Measurements from ENCODE around the gene MARCKSL1.
"Not testable (repeated sequence)": the region's sequence is repeated elsewhere in the genome, so short reads cannot be mapped to it uniquely, and the experiment has no call there.

Gene MARCKSL1

GRCh38 chr1:32335790-32336590 is at the start of gene MARCKSL1:
Gene MARCKSL1 (minus strand): TSS chr1:32336233. CDS start chr1:32336033, 200 bp downstream.
- peak; percentile 66 for DNase-seq

- no peak for DNase-seq
Observed at GRCh38 chr1:32380057-32380456, 44.0 kb upstream of the MARCKSL1 start.

DNA sequence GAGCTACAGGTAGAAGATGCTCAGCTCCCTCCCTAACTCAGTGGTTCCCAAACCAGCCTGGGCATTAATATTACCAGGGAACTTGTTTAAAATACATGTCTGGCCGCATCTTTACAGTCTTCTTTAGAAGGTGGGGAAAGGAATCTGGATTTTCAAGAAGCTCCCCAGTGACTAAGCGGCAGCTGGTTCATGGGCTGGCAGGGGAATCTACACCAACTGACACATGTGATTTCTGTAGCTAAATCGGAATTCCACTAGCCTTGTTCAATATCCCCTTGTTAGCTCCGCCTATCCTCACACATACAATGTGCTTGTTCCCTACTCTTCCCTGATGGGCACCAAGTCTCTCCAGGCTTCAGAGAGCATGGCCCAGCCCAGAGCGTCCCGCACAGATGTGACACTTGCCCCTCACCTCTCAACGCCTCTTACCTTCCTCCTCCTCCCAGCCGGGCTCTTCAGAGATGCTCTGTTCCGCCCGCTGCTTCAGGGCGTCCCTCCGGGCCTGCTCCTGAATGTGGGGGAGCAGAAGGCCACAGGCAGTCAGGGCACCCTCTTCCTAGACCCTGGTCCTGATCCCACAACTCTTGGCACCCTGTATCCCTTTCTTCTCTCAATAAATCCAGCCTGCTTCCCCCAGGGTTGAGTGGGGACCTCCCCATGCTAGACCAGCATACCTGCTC is 41.6 kb upstream of the MARCKSL1 start:
- DNase-seq, result no peak

GRCh38 chr1:32376199-32376598 is 40.2 kb upstream of the MARCKSL1 start:
- DNase-seq, result no peak

GRCh38 chr1:32373996-32374592 is 38.1 kb upstream of the MARCKSL1 start:
- DNase-seq, result no peak

- no peak for DNase-seq
Observed at GRCh38 chr1:32372149-32372756, 36.2 kb upstream of the MARCKSL1 start.

- DNase-seq, result no peak
Observed at GRCh38 chr1:32367912-32368635, 32.0 kb upstream of the MARCKSL1 start.

- DNase-seq, result no peak
Observed at GRCh38 chr1:32365445-32365844, 29.4 kb upstream of the MARCKSL1 start.

GRCh38 chr1:32364836-32365235 is 28.8 kb upstream of the MARCKSL1 start:
- no peak for DNase-seq

DNA sequence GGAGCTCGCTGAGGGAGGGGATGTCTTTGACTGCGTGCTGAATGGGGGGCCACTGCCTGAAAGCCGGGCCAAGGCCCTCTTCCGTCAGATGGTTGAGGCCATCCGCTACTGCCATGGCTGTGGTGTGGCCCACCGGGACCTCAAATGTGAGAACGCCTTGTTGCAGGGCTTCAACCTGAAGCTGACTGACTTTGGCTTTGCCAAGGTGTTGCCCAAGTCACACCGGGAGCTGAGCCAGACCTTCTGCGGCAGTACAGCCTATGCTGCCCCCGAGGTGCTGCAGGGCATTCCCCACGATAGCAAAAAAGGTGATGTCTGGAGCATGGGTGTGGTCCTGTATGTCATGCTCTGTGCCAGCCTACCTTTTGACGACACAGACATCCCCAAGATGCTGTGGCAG is 27.7 kb upstream of the MARCKSL1 start:
- no peak for DNase-seq

DNA sequence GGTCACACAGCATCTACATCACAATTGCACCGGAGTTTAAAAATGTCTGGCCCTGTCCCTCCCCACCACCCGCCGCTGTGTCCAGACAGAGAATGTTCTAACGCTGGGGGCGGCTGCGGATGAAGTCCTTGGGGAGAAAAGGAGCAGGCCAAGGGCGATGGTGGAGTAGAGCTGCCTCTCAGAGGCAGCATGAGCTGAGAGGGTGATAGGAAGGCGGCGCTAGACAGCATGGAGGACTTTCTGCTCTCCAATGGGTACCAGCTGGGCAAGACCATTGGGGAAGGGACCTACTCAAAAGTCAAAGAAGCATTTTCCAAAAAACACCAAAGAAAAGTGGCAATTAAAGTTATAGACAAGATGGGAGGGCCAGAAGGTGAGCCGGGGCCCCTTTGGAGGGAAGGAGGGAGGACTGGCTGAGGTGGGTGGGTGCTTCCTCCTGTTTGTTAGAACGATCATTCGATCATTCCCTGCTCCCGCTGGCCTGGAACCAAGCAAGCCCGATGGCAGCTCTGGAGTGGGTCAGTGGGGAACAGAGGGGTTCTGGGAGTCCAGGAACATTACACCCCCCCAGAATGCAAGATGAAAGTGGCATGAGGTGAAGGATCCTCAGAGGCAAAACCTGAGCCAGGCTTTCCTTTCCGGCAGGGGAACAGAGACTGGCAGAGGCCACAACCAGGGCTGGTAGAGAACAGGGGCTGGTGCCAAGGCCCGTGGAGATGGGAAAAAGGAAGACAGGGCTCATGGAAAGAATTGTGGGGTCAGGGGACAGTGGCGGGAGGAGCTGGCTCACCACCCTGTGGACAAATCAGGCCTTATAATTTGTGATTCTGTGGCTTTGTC is 26.7 kb upstream of the MARCKSL1 start, which contains the start of the genes FAM229A and TSSK3:
Gene FAM229A (minus strand): TSS at position 12 of the 840 bp plus-strand sequence. CDS start 394 bp downstream, outside the sequence.
Gene TSSK3 (plus strand): TSS at position 66 of the 840 bp plus-strand sequence. CDS start 163 bp downstream, at position 229.
- no peak for DNase-seq

- DNase-seq, result no peak
Observed at GRCh38 chr1:32361674-32362473, 25.8 kb upstream of the MARCKSL1 start.

DNA sequence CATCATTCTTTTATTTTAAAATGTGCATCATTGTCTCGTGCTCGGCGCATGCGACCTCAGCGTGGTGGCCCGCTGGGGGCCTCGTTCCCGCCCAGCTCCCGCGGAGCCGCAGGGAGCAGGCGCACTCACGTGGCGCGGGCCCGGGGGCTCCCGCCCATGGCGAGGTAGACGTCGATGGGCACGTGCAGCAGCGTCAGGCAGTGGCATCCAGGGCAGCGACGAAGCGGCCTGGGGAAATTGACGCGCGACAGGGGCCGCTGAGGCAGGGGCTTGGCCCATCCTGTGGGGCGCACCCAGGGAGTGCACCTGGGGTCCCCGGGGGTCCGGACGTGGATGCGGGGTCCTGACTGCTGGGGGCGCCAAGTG is 25.3 kb upstream of the MARCKSL1 start:
- DNase-seq, result no peak

GRCh38 chr1:32358435-32358834 is 22.4 kb upstream of the MARCKSL1 start:
- no peak for DNase-seq

DNA sequence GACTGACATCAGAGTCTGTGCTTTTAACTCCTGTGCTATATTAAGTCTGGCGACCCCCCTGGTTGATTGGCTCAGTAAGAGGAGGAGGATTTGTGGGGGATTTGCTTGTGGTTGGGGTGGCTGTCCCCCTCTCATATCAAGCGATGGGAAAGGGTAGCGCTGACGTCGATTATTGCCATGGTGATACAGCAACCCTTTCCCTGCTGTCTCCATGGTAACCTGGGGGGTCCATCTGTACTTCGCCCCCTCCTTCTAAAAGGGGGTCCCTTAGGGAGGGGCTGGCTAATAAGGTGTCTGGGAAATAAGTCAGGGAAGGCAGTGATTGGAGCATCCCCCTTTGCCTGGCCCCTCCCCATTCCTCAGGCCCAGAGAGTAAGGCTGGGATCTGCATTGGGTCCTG is 21.6 kb upstream of the MARCKSL1 start:
- DNase-seq, result no peak

GRCh38 chr1:32356478-32356877 is 20.4 kb upstream of the MARCKSL1 start:
- DNase-seq, result no peak

GRCh38 chr1:32355778-32356177 is 19.7 kb upstream of the MARCKSL1 start:
- DNase-seq, result not testable (repeated sequence)

GRCh38 chr1:32353886-32354570 is 18.0 kb upstream of the MARCKSL1 start:
- no peak for DNase-seq

DNA sequence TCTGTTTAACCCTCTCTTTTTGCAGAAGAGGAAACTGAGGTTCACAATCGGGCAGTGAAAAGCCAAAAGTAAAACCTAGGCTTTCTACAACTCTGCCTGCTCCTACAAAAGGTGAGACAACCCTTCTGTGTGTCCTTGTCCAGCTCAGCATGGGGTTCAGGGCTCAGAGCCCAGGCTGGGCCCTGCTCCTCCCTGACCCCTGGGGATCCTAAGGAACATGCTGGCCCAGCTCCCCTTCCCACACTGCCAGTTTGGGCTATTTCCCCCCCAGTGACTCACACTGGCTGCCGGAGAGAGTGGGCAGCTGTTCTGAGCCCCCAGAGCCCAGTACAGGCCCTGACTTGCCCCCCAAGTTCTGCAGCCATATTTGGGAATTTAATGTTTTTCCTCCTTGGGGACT is 17.4 kb upstream of the MARCKSL1 start:
- no peak for DNase-seq

DNA sequence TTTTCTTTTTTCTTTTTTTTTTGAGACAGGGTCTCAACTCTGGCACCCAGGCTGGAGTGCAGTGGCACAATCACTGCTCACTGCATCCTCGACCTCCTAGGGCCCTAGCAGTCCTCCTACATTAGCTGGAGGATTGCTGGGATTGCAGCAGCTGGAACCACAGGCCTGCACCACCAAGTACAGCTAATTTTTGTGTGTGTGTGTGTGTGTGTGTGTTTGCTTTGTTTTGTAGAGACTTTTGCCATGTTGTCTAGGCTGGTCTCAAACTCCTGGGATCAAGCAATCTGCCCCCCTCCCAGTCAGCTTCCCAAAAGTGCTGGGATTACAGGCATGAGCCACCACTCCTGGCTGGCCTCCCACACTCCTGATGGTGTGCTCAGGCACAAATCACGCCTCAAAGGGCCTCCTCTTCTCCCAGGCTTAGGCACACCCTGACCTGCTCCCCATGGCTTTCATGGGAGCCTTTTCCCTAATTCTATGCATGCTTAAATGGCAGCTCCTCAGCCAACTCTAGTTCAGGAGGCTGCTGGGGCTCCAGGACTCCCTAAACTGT is 16.9 kb upstream of the MARCKSL1 start:
- DNase-seq, result no peak
